HepG2 (cell line): ENCODE data around the gene PATZ1. TPM values are rescaled to one million over a fixed set of nuclear protein-coding genes. Genes with fewer than 3 reads are reported as not detected.

ENCODE experiments used
- AFF4 ChIP-seq: sonication (generic); formaldehyde crosslinking; IDR thresholded peaks from 2 replicates; pipeline ENCODE4 v1.4.0; 2020; ENCODE audit warnings: missing genetic modification reagents
- BCL3 ChIP-seq: sonication (generic); formaldehyde crosslinking; IDR thresholded peaks from 2 replicates; pipeline ENCODE4 v1.5.1; 2020; ENCODE audit warnings: mild to moderate bottlenecking, missing genetic modification reagents, moderate library complexity
- CTCF ChIP-seq: sonication (generic); formaldehyde crosslinking; IDR thresholded peaks from 2 replicates; pipeline ENCODE4 v1.5.0; 2020; ENCODE audit warnings: mild to moderate bottlenecking, missing genetic modification reagents, moderate library complexity
- FLYWCH1 ChIP-seq: sonication (generic); formaldehyde crosslinking; IDR thresholded peaks from 2 replicates; pipeline ENCODE4 v1.8.1; 2023; ENCODE audit warnings: mild to moderate bottlenecking, missing genetic modification reagents
- HOXA3 ChIP-seq: sonication (generic); formaldehyde crosslinking; IDR thresholded peaks from 2 replicates; pipeline ENCODE4 v1.5.0; 2020; ENCODE audit warnings: missing genetic modification reagents
- IRF2 ChIP-seq: IDR thresholded peaks from 2 replicates; pipeline ENCODE4 v1.6.1; 2018; ENCODE audit warnings: missing genetic modification reagents, missing compliant biosample characterization
- KLF13 ChIP-seq: sonication (generic); formaldehyde crosslinking; IDR thresholded peaks from 2 replicates; pipeline ENCODE4 v1.4.0; 2020; ENCODE audit warnings: mild to moderate bottlenecking, missing genetic modification reagents
- RAD51 ChIP-seq: fragments of 450-650 bp; IDR thresholded peaks from 2 replicates; pipeline ENCODE4 v1.6.1; 2016; ENCODE audit warnings: borderline replicate concordance
- SP1 ChIP-seq, 2 experiments: fragments of 450-650 bp in 1 of 2; sonication (generic) in 1 of 2; formaldehyde crosslinking in 1 of 2; IDR thresholded peaks; 2 replicates each; pipeline versions ENCODE4 v1.4.0 to v1.6.1; 2016 to 2020; ENCODE audit warnings: missing genetic modification reagents in 1 of 2
- TBX2 ChIP-seq: sonication (generic); formaldehyde crosslinking; IDR thresholded peaks from 2 replicates; pipeline ENCODE4 v1.5.0; 2020; ENCODE audit warnings: missing genetic modification reagents, mild to moderate bottlenecking, borderline replicate concordance
- ZFY ChIP-seq: sonication (generic); formaldehyde crosslinking; IDR thresholded peaks from 2 replicates; pipeline ENCODE4 v1.4.0; 2020; ENCODE audit warnings: missing genetic modification reagents
- ZNF180 ChIP-seq: sonication (generic); formaldehyde crosslinking; IDR thresholded peaks from 2 replicates; pipeline ENCODE4 v1.4.0; 2020; ENCODE audit warnings: low read depth, missing genetic modification reagents, borderline replicate concordance
- ZNF260 ChIP-seq: sonication (generic); formaldehyde crosslinking; IDR thresholded peaks from 2 replicates; pipeline ENCODE4 v1.4.0; 2020; ENCODE audit warnings: missing genetic modification reagents, low read depth, mild to moderate bottlenecking, borderline replicate concordance
- ZNF30 ChIP-seq: sonication (generic); formaldehyde crosslinking; IDR thresholded peaks from 2 replicates; pipeline ENCODE4 v1.5.0; 2020; ENCODE audit warnings: mild to moderate bottlenecking, missing genetic modification reagents
- ZNF543 ChIP-seq: sonication (generic); formaldehyde crosslinking; IDR thresholded peaks from 2 replicates; pipeline ENCODE4 v1.4.0; 2020; ENCODE audit warnings: mild to moderate bottlenecking, missing genetic modification reagents
- ZNF574 ChIP-seq: sonication (generic); formaldehyde crosslinking; IDR thresholded peaks from 2 replicates; pipeline ENCODE4 v1.4.0; 2020; ENCODE audit warnings: missing genetic modification reagents
- ZSCAN5A ChIP-seq: sonication (generic); formaldehyde crosslinking; IDR thresholded peaks from 2 replicates; pipeline ENCODE4 v1.8.0; 2022; ENCODE audit warnings: mild to moderate bottlenecking, missing genetic modification reagents, borderline replicate concordance
- polyA plus RNA-seq, 8 experiments: library from polyadenylated mRNA; depleted of rRNA in 3 of 8; stranded (reverse) in 7 of 8; unstranded in 1 of 8; fragments of >200 nt; fragmentation: Illumina TruSeq in 4 of 8; extraction: Trizol in 4 of 8; gene quantifications; 2 replicates each; pipeline versions ENCODE4 v1.2.1 to v1.2.3, GENCODE V29; 2011 to 2016; ENCODE audit warnings: low read depth in 4 of 8, missing spikeins in 1 of 8, mixed read lengths in 1 of 8; ENCODE audit not compliant: insufficient read depth in 1 of 8
- total RNA-seq, 5 experiments: library from RNA; depleted of rRNA; stranded (reverse); fragments of >200 nt; fragmentation: Illumina TruSeq; extraction: Trizol; gene quantifications; 2 replicates each; pipeline ENCODE4 v1.2.3, GENCODE V29; 2016; ENCODE audit warnings: low read depth in 1 of 5

The PATZ1 gene
- total and polyA plus RNA-seq, 2 of the 13 experiments (the other 11 are each of a cell fraction or from before 2014, with no cell fraction given), result 24.9 to 30.5 TPM

DNA sequence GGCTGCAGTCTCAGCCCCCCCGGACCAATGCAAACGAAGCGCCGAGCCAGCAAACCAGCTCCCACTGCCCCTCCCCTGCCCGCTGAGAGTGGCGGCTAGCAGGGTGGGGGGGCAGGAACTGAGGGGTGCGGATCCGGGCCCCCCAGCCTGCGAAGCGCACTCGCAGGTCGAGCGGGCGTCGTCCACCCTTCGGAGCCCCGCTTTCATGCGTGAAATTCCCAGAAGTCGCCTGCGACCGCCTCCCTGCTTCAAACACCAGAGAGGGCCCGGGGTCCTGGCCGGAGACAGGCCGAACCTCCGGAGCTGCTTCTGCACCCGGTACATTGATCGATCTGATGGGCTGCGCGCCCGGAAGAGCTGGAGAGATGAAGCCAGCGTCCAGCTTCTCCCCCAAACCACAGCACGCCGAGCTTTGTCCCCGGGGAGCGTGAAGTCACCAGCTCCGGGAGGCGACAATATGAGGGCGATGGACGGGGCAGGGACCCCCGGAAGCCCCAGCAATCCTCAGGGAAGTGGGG, 646 bp upstream of the PATZ1 start (continued):
- peak; percentile 18; the same call in 1 of the 2 replicates for TF ChIP-seq CTCF (CRISPR knock-in tag)
- TF ChIP-seq ZNF180 (CRISPR knock-in tag), result no peak
- no peak; the same call in 1 of the 2 replicates for TF ChIP-seq AFF4 (CRISPR knock-in tag)
- no peak; the same call in none of the 2 replicates for TF ChIP-seq ZFY (CRISPR knock-in tag)
- TF ChIP-seq IRF2, result no peak
- TF ChIP-seq ZNF574 (CRISPR knock-in tag), result peak; percentile 55
- TF ChIP-seq RAD51, result no peak
- TF ChIP-seq HOXA3 (CRISPR knock-in tag), result no peak
- no peak for TF ChIP-seq ZNF30 (CRISPR knock-in tag)
- TF ChIP-seq TBX2 (CRISPR knock-in tag), result peak; percentile 50; the same call in 1 of the 2 replicates
- TF ChIP-seq KLF13 (CRISPR knock-in tag), result no peak
- no peak for TF ChIP-seq ZSCAN5A
- 0 out of 2 replicates have a peak, but pooled peaks have one; percentile 49 for TF ChIP-seq BCL3 (CRISPR knock-in tag)
- TF ChIP-seq ZNF260 (CRISPR knock-in tag), result no peak
- no peak for TF ChIP-seq SP1 (IDR thresholded peaks at IDR 0.05)
- peak; percentile 22; the same call in 1 of the 2 replicates for TF ChIP-seq SP1 (CRISPR knock-in tag; IDR thresholded peaks at IDR 0.05)
- TF ChIP-seq FLYWCH1 (CRISPR knock-in tag), result peak; percentile 66; the same call in 1 of the 2 replicates
- TF ChIP-seq ZNF543 (CRISPR knock-in tag), result peak; percentile 49; the same call in 1 of the 2 replicates
